Stimulated activated CD4-positive, alpha-beta T cell treated with anti-CD3 and anti-CD28 coated beads, Interleukin-15, amount 100 ng/mL, for 48 hours (primary cell): ENCODE data around the gene KPNA2.
A peak's percentile ranks its signal among the peaks of the same experiment; 100 is the strongest.
"Not testable (repeated sequence)": the region's sequence is repeated elsewhere in the genome, so short reads cannot be mapped to it uniquely, and the experiment has no call there.

Experiments used
- DNase-seq, 2 donors: peaks; one replicate each; pipeline ENCODE4 v3.0.0-alpha.2; 2020; ENCODE audit warnings: low read depth in 2 of 2

KPNA2 gene

DNA sequence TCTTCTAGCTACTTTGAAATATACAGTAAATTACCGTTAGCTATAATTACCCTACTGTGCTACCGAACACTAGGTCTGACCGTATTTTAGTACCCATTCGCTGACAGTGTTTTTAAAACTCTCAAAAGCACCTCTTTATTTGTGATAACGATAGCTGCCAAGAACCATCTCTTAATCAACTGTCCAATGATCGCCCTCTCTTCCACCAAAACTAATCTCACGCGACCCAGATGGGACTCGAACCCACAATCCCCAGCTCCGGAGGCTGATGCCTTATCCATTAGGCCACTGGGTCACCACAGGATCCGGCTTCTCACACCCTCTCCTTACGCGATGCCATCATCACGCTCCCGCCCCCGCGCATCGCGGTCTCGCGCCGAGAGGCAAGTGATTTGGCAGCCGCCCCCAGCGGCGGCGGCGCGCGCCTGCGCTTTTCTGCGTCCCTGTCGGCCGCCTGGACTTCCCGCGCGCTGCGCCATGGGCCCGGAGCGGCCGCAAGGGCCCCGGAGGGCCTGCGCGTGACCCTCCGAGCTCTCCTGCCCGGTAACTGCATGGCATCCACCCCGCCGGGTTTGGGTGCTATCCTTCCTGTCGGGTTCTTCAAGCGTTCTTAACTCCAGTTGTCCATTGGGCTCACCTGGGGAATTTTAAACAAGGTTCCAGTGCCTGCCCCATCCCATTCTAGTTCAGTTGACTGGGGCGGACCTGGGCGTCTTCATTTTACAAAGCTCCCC, 15.7 kb upstream of the KPNA2 start:
- peak; percentile 96 to 97 for DNase-seq

DNA sequence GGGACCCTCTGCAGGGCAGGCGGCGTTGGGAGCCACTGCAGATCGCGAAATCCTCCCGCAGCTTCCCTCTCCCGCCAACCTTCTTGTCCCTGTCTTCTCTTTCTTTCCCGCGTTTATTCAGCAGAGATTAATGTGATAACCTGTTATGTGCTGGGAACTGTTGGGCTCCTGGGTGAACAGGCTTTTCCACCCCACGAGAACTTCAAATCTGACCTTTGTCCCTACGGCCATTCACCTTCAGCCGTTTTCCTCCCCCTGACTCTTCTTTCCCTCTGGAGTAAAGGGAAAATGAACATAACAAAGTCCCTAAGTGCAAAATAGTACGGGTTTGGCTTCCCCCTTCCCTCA, 15.2 kb upstream of the KPNA2 start:
- DNase-seq, result no peak

DNA sequence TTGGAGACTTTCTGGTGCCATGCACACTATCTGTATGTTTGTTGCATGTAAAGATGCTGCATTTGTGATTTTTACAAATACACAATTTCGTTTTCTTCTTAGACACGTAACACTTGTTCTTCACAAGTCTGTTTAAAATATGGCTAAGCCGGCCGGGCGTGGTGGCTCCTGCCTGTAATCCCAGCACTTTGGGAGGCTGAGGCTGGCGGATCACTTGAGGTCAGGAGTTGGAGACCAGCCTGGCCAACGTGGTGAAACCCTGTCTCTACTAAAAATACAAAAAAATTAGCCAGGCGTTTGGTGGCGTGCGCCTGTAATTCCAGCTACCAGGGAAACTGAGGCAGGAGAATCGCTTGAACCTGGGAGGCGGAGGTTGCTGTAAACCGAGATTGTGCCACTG, 14.7 kb upstream of the KPNA2 start:
- DNase-seq, result not testable (repeated sequence)

DNA sequence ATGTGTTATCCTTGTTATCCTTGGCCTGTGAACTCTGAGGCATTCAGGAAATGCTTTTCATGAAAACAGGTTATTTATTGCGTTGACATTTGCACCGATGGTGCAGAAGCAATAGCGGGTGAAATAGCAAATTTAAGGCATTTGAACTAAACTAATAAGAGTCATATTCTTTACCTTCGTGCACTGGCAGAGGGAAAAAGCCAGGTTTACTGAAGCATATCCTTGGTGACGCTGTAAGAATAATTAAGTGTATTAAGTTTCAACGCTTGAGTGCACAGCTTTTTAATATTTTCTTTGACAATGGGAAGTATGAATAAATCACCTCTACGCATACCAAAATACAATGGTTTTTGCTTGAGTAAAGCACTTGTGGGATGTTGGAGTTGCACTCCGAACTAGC, 13.6 kb upstream of the KPNA2 start:
- DNase-seq, result no peak

DNA sequence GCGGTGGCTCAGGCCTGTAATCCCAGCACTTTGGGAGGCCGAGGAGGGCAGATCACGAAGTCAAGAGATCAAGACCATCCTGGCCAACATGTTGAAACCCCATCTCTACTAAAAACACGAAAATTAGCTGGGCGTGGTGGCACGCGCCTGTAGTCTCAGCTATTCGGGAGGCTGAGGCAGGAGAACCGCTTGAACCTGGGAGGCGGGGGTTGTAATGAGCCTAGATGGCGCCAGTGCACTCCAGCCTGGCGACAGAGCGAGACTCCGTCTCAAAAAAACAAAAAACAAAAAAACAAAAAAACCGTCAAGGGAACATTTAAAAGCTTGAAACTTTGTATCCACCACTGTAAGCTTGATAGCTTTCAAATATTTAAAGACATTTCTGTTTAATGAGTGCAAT, 13.0 kb upstream of the KPNA2 start:
- not testable (repeated sequence) for DNase-seq

DNA sequence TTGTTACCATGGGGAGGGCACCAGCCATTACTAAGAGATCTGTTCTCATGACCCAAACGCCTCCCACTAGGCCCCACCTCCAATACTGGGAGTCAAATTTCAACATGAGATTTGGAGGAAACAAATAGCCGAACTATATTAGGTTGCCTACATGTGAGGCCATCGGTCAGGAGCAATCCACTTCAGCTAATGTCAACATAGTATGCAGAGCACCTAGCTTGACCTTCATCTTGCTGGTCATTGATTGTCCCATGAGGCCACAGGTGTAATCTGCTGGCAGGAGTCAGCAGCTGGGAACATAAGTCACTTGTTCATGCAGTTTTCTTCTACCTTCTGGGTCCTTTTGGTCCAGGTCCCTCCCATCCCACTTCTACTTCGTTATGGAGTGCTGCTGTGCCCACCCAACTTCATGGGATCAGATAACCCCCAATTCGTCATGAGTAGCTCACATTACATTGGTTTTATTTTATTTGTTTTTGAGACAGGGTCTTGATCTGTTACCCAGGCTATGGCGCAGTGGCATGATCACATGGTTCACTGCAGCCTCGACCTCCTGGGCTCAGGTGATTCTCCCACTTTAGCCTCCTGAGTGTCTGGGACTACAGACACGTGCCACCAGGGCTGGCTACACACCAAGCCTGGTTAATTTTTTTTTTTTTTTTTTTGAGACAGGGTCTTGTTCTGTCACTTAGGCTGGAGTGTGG, 5.9 kb upstream of the KPNA2 start:
- no peak for DNase-seq

DNA sequence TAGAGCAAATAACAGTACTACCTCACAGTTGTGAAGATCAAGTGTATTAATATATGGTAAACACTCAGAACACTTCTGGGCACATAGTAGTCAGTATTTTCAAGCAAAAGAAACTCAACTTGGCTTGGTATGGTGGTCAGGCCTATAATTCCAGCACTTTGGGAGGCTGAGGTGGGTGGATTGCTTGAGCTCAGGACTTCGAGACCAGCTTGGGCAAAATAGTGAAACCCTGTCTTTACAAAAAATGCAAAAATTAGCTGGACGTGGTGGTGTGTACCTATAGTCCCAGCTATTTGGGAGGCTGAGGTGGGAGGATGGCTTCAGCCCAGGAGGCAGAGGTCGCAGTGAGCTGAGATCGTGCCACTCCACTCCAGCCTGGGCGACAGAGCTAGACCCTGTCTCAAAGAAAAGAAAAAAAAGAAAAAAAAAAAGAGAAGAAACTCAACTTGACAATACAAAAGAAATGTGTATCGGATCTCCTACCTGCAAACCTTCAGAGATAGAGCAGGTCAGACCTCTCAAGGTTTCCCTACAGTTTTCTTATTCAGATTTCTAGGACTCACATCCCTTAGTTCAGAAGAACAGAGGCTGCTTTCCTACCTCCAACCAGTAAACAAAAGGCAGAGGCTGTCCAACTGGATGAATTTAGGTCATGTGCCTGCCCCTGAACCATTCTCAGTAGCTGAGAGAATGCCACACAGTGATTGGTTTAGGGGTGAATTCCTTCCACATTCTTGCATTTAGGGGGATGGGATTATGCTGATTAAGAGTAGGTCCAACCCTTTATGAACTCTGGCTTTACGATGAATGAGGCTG, 1.7 kb upstream of the KPNA2 start:
- no peak for DNase-seq

DNA sequence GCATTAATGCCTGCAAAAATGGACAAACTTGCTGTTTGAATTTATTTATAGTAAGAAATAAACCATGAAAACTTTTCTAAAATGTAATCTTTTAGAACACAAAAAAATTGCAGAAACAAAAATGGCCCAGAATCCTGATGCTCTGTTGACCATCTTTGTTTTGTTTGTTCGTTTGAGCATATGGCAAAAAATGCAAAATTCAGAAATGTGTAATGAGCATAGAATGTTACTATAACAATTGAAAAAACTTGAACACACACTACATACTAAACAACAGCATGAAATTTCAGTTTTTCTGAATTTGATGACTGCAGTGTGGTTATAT, 1.1 kb upstream of the KPNA2 start:
- DNase-seq, result no peak

DNA sequence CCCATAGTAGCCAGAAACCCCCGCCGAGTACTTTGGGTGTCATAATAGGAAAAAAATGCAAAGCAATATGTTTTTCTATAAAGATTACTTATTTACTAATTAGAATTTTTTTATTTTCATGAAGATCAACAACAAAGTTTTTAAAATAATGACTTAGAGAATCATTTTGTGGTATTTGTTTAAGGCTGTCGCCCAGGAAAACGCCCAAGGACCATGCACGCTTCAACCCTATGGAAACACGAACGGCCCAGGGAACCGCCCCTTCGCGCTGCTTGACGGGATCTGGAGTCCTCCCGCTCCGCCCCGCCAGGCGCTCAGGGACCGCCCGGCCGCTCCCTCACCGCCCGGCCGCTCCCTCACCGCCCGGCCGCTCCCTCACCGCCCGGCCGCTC, 408 bp upstream of the KPNA2 start:
- peak; percentile 83 to 88 for DNase-seq

DNA sequence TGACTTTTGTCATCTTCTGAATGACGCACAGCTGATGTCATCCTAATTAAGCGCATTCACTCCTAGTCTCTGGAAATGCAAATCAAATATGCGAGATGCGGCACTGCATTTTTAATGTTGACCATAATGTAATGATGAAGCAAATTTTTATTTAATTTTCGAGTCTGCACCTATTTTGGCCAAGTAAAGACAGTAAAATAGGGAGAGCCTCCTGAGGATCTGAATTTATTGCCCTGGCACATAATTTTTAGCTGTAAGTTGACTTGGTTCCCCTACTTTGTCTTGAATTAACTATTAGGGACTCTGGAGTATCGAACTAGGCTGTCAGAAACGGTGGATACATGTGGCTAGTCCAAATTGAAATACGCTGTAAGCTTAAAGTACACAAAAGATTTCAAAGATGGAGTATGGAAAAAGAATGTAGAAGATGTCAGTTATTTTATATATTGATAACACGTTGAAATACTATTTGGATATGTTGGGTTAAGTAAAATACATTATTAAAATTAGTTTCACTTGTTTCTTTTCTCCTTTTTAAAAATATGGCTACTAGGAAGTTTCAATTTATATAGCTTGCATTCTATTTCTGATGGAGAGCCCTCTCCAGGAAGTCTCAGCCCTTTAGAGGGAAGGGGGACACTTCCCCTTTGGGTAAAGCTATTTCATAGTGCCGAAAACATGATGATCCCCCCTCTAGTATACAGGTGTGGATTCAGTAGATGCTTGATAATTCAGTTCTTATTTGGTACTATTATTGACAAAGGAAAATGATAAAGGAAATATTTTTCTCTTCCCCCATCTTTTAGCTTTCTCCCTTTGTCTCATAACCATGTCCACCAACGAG, 991 bp downstream of the KPNA2 start:
- no peak for DNase-seq

DNA sequence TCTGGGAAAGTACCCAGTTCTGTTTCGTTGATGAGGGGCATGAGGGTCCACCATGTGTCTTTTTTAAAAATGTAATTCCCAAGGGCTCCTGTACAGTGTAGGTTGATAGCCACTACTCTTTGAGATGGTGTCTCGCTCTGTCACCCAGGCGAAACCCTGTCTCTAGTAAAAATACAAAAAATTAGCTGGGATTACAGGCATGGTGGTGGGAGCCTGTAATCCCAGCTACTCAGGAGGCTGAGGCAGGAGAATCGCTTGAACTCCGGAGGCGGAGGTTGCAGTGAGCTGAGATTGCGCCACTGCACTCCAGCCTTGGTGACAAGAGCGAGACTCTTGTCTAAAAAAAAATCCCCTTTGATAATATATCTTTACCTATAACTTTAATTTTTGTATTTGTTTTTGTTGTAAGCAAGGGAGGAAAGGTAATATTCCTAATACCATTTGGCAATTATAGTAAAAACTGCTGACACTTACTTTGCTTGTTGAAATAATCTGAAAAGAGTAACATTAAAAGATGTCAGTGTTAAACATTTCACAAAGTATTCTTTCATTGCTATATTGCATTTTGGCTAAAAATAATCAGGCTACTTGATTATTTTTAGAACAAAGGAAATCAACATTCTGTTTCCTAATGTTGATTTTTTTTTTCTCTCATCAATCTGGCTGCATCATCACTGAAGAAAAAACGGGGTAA, 11.8 kb downstream of the KPNA2 start:
- no peak for DNase-seq

DNA sequence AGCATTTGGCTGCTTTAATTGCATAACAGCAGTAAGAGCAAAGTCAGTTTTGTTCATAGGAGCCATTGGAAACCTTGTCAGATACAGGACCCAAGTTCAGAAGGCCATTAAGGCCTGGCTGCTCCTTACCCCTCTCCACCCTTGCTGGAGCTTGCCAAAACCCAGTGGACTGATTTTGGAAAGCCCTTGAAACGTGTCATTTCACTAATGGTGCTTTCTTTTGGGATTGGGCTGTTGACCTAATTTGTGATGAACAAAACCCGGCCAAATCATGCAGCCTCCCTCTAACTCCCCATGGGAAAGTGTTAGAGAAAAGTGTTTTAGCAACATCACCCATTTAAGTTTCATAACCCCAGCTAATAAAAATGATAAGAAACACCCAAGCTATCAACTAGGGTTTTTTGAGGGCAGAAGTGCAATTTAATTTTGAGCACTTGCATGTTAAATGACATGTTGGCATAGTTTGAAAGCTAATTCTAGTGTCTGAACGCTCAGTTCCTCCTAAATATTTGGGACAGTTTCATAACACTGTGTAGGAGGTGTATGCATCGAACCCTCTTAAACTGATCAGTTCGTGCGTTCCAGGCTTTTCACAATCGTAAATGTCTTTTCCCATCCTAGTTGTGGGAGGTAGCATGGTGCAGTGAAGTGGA, 12.5 kb downstream of the KPNA2 start:
- not testable (repeated sequence) for DNase-seq

DNA sequence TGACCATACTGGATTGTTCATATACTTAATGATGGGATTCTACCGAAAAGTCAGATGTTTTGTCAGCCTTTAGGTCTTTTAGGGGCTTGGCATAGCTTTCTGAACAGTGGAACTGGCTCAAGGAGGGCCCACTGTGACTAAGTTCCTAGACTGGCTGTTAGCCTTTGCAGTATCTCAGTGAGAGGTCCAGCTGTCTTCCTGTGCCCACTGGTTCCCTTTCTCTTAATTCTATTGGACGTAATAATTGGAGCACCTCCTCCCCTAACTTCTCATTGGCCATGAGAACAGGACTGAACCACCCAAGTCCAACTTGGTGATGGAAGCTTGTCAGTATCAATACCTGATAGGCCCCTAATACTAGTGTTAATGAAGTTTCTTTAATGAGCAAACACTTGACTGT, 13.5 kb downstream of the KPNA2 start:
- no peak for DNase-seq

DNA sequence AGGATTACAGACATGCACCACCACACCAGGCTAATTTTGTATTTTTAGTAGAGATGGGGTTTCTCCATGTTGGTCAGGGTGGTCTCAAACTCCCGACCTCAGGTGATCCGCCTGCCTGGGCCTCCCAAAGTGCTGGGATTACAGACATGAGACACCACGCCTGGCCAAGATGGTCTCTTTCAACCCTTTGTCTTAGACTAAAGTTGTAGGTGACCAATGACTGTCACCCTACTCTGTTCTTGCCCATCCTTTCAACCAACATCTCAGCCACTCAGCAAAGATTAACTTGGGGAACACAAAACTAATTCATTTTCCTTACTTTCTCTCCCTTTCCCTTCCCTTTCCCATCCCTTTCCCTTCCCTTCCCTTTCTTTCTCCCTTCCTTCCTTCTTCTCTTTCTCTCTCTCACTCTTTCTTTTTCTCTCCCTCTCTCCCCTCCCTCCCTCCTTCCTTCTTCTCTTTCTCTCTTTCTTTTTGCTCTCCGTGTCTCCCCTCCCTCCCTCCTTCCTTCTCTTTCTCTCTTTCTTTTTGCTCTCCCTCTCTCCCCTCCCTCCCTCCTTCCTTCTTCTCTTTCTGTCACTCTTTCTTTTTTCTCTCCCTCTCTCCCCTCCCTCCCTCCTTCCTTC, 14.4 kb downstream of the KPNA2 start:
- not testable (repeated sequence) for DNase-seq

DNA sequence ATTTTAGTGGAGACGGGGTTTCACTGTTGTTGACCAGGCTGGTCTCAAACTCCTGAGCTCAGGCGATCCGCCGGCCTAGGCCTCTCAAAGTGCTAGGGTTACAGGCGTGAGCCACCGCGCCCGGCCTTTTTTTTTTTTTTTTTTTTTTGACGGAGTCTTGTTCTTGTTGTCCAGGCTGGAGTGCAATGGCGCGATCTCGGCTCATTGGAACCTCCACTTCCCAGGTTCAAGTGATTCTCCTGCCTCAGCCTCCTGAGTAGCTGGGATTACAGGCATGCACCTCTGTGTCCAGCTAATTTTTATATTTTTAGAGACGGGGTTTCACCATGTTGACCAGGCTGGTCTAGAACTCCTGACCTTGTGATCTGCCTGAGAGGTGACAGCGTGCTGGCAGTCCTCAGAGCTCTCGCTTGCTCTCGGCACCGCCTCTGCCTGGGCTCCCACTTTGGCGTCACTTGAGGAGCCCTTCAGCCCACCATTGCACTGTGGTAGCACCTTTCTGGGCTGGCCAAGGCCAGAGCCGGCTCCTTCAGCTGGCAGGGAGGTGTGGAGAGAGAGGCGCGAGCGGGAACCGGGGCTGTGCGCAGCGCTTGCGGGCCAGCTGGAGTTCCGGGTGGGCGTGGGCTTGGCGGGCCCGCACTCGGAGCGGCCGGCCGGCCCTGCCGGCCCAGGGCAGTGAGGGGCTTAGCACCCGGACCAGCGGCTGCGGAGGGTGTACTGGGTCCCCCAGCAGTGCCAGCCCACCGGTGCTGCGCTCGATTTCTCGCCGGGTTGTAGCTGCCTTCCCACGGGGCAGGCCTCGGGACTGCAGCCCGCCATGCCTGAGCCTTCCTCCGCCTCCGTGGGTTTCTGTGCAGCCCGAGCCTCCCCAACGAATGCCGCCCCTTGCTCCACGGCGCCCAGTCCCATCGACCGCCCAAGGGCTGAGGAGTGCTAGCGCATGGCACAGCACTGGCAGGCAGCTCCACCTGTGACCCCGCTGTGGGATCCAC, 16.1 kb downstream of the KPNA2 start:
- DNase-seq, result not testable (repeated sequence)

DNA sequence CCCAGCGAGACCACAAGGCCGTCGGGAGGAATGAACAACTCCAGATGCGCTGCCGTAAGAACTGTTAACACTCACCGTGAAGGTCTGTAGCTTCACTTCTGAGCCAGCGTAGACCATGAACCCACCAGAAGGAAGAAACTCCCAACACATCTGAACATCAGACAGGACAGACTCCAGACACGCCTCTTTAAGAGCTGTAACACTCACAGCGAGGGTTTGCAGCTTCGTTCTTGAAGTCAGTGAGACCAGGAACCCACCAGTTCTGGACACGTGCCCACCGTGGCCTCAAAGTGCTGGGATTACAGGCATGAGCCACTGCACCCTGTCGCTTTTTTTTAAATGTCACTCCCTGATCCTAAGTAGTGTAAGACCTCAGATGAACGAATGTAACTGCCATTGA, 17.3 kb downstream of the KPNA2 start:
- no peak for DNase-seq

DNA sequence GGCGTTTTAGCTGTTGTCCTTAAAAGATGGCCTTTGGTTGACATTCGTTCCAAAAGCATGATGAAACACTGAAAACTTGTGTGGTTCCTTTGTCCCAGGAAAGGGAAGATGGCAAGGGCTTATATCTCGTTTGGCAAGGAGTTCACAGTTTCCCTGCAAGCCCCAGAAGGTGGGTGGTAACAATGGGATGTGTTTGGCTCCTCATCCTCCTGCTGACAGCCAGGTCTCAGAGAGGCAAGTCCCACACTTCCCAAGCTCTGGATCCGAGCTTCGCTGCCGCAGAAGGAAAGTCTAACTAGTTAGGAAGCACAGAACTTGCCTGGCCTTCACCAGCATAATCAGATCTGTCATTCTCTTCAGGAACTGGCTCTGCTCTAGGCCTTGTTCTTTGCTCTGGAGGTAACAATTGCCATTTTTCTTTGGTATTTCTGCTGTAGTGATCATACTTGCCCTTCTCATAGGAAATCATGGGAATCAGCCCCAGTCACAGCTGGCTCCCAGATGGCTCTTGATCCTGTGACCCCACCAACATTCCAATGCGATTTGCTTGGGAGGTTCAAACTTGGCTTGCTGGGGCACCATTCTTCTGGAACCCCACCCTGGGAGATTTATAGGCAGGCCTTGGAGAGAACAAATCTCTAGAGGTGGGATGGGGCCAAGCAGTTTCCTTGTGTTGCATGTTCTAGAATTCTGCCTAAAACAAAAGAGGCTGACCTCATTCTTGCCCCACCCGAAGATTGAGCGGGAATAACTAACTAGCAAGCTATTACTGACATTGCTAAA, 17.9 kb downstream of the KPNA2 start:
- DNase-seq, result no peak

DNA sequence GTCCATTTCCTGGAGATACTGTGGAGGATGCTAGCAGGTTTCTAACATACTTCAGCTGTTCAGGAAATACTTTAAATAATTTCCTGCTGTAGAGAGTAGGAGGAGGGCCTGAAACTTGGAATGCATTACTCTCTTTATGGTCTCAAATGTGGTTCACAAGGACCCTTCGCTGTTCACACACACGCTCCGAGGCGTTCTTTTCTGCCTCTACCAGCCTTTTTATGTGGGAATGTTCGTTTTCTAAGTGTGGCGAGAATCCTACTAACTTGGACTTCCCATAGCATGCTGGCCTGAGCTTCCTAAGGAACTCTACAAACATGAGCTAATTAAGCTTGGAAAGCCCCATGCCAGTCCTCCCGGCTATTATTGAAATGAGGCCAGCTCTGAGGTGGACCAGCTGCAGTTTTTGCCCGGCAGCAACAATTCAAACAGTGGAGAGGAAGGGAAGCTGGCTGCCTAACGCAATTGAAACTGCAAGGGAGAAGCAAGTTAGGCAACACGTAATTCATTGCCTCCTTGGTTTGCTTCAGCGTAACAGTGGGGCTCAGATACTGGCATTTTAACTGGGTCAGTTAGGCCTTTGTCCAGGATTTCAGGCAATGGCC, 18.9 kb downstream of the KPNA2 start:
- no peak for DNase-seq
